H9 (cell line): ENCODE results near the gene DYRK3. TPM values are rescaled to one million over a fixed set of nuclear protein-coding genes. Genes with fewer than 3 reads are reported as not detected.

ENCODE experiments used
- DNase-seq: peaks from one replicate; pipeline ENCODE4 v3.0.0-alpha.2; 2017
- H2AFZ ChIP-seq: one replicate; pipeline ENCODE4 v1.6.1; 2013; ENCODE audit warnings: mild to moderate bottlenecking, low read length, control low read depth, moderate library complexity
- H2AK5ac ChIP-seq: 2 replicates; pipeline ENCODE4 v1.6.1; 2013; ENCODE audit warnings: low read length, control low read depth, mixed read lengths; ENCODE audit not compliant: insufficient read length
- H2BK120ac ChIP-seq: one replicate; pipeline ENCODE4 v1.6.1; 2013; ENCODE audit warnings: low read depth, mild to moderate bottlenecking, low read length, control low read depth, inconsistent platforms; ENCODE audit not compliant: poor library complexity, severe bottlenecking
- H2BK12ac ChIP-seq: 2 replicates; pipeline ENCODE4 v1.6.1; 2013; ENCODE audit warnings: low read length, control low read depth, mixed read lengths, low read depth; ENCODE audit not compliant: insufficient read length
- H2BK15ac ChIP-seq: 2 replicates; pipeline ENCODE4 v1.6.1; 2013; ENCODE audit warnings: low read depth, low read length, control low read depth
- H2BK20ac ChIP-seq: one replicate; pipeline ENCODE4 v1.6.1; 2013; ENCODE audit warnings: low read depth, mild to moderate bottlenecking, low read length, control low read depth, inconsistent platforms; ENCODE audit not compliant: poor library complexity, severe bottlenecking
- H2BK5ac ChIP-seq: 2 replicates; pipeline ENCODE4 v1.6.1; 2013; ENCODE audit warnings: low read length, control low read depth, mixed read lengths; ENCODE audit not compliant: insufficient read length
- H3K14ac ChIP-seq: 2 replicates; pipeline ENCODE4 v1.6.1; 2013; ENCODE audit warnings: low read length, control low read depth; ENCODE audit not compliant: insufficient read depth
- H3K18ac ChIP-seq: 2 replicates; pipeline ENCODE4 v1.6.1; 2013; ENCODE audit warnings: low read depth, mild to moderate bottlenecking, mixed read lengths, low read length, control low read depth; ENCODE audit not compliant: insufficient read length
- H3K23ac ChIP-seq: 2 replicates; pipeline ENCODE4 v1.6.1; 2013; ENCODE audit warnings: low read length, control low read depth, mixed read lengths, low read depth; ENCODE audit not compliant: insufficient read length
- H3K23me2 ChIP-seq: 2 replicates; pipeline ENCODE4 v1.6.1; 2013; ENCODE audit warnings: low read depth, mild to moderate bottlenecking, mixed read lengths, low read length, control low read depth; ENCODE audit not compliant: insufficient read length, poor library complexity, severe bottlenecking
- H3K27ac ChIP-seq: 2 replicates; pipeline ENCODE4 v1.5.1; 2013; ENCODE audit warnings: low read length, control low read depth, mixed read lengths, low read depth; ENCODE audit not compliant: insufficient read length
- H3K27me3 ChIP-seq: 2 replicates; pipeline ENCODE4 v1.6.1; 2013; ENCODE audit warnings: low read length, control low read depth, inconsistent platforms; ENCODE audit not compliant: insufficient read depth
- H3K4ac ChIP-seq: 2 replicates; pipeline ENCODE4 v1.6.1; 2013; ENCODE audit warnings: low read depth, mild to moderate bottlenecking, control low read depth, inconsistent platforms, low read length, moderate library complexity
- H3K4me1 ChIP-seq: 2 replicates; pipeline ENCODE4 v1.6.1; 2013; ENCODE audit warnings: low read length, control low read depth, inconsistent platforms; ENCODE audit not compliant: insufficient read depth
- H3K4me2 ChIP-seq: 2 replicates; pipeline ENCODE4 v1.6.1; 2013; ENCODE audit warnings: low read length, control low read depth, mixed read lengths; ENCODE audit not compliant: insufficient read length, insufficient read depth
- H3K56ac ChIP-seq: 2 replicates; pipeline ENCODE4 v1.6.1; 2013; ENCODE audit warnings: low read depth, mild to moderate bottlenecking, mixed read lengths, low read length, control low read depth; ENCODE audit not compliant: insufficient read length
- H3K79me1 ChIP-seq: 2 replicates; pipeline ENCODE4 v1.6.1; 2013; ENCODE audit warnings: low read depth, mild to moderate bottlenecking, moderate library complexity, low read length, control low read depth, inconsistent platforms; ENCODE audit not compliant: insufficient read depth, poor library complexity, severe bottlenecking
- H3K79me2 ChIP-seq: 2 replicates; pipeline ENCODE4 v1.6.1; 2013; ENCODE audit warnings: low read length, control low read depth, inconsistent platforms; ENCODE audit not compliant: insufficient read depth
- H3K9ac ChIP-seq: 2 replicates; pipeline ENCODE4 v1.6.1; 2013; ENCODE audit warnings: low read length, control low read depth, mixed read lengths; ENCODE audit not compliant: insufficient read length; ENCODE audit errors: extremely low read depth
- H3K9me3 ChIP-seq: one replicate; pipeline ENCODE4 v1.6.1; 2013; ENCODE audit warnings: low read depth, low read length, inconsistent platforms; ENCODE audit not compliant: control insufficient read depth
- H3T11ph ChIP-seq: one replicate; pipeline ENCODE4 v1.6.1; 2013; ENCODE audit warnings: mild to moderate bottlenecking, low read length, control low read depth, inconsistent platforms
- H4K20me1 ChIP-seq: one replicate; pipeline ENCODE4 v1.6.1; 2013; ENCODE audit not compliant: control insufficient read depth, insufficient read length, insufficient read depth
- H4K5ac ChIP-seq: 2 replicates; pipeline ENCODE4 v1.6.1; 2013; ENCODE audit warnings: low read depth, mild to moderate bottlenecking, mixed read lengths, low read length, control low read depth; ENCODE audit not compliant: insufficient read length
- H4K8ac ChIP-seq: replicated peaks from 2 replicates; pipeline ENCODE4 v1.6.1; 2013; ENCODE audit warnings: low read length, control low read depth, mixed read lengths, low read depth; ENCODE audit not compliant: insufficient read length
- H4K91ac ChIP-seq: 2 replicates; pipeline ENCODE4 v1.6.1; 2013; ENCODE audit warnings: low read depth, mild to moderate bottlenecking, moderate library complexity, mixed read lengths, low read length, control low read depth; ENCODE audit not compliant: insufficient read length
- H3K27ac Mint-ChIP-seq, 3 experiments: 2 replicates in 2 of 3; 3 replicates in 1 of 3; pipeline ENCODE4 v1.8.0; 2020 to 2021; ENCODE audit warnings: mixed read lengths in 3 of 3, mild to moderate bottlenecking in 1 of 3, moderate library complexity in 1 of 3
- H3K27me3 Mint-ChIP-seq: 2 replicates; pipeline ENCODE4 v1.8.0; 2021; ENCODE audit warnings: low read depth, mild to moderate bottlenecking, moderate library complexity, mixed read lengths
- H3K36me3 Mint-ChIP-seq, 3 experiments: 2 replicates in 2 of 3; 3 replicates in 1 of 3; pipeline ENCODE4 v1.8.0; 2020 to 2021; ENCODE audit warnings: low read depth in 3 of 3, mixed read lengths in 3 of 3; ENCODE audit not compliant: insufficient read depth in 1 of 3
- H3K4me1 Mint-ChIP-seq, 2 experiments: 2 replicates each; pipeline ENCODE4 v1.8.0; 2020; ENCODE audit warnings: mixed read lengths in 2 of 2
- H3K4me3 Mint-ChIP-seq, 2 experiments: 2 replicates in 1 of 2; 3 replicates in 1 of 2; pipeline ENCODE4 v1.8.0; 2020 to 2021; ENCODE audit warnings: mild to moderate bottlenecking in 2 of 2, mixed read lengths in 2 of 2, moderate library complexity in 1 of 2
- H3K9me3 Mint-ChIP-seq, 2 experiments: 2 replicates in 1 of 2; 3 replicates in 1 of 2; pipeline ENCODE4 v1.8.0; 2020; ENCODE audit warnings: mild to moderate bottlenecking in 2 of 2, mixed read lengths in 2 of 2, moderate library complexity in 1 of 2
- WGBS: extraction: QIAGEN DNeasy Blood & Tissue Kit; methylation state at CpG from one replicate; pipeline ENCODE4 v1.1.7; 2013; ENCODE audit warnings: missing lambda C conversion rate, low lambda C conversion rate, mixed read lengths; ENCODE audit not compliant: insufficient read length; ENCODE audit errors: extremely low coverage; 5-methylcytosine and 5-hydroxymethylcytosine counted together
- total RNA-seq: library from RNA; stranded (reverse); gene quantifications from 2 replicates; pipeline ENCODE4 v1.2.1, GENCODE V29; 2021
- TF ChIP-seq, protein P1 (sequence below): fragments of 200-600 bp; sonication (generic); conservative IDR thresholded peaks from 3 replicates; pipeline ENCODE4 v1.8.0; 2021; ENCODE audit warnings: antibody characterized with exemption, mild to moderate bottlenecking

Gene DYRK3
- total RNA-seq, 1 experiment from 2014 or later, result 4.7 TPM

DNA sequence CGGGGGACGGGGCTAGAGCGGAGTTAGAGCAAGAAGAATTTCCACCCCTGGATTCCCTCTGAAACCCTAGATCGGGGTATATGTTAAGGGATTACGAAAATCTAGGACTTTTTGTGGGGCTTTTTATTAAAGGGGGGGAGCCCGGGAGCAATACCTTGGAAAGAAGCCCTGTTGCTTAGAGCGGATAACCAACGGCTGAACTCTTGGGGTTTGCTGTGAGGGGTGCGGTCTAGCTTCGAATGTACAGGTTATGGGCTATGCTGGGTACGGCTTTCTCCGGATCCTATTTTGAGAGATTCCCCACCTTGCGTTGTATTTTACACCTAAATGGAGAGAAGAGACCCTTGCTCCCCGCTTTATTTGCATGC is 626 bp downstream of the DYRK3 start:
- Mint-ChIP-seq H3K4me3 (peak overlapping the region; percentile 74 to 89), H3K4me1 (peaks cover 27 to 30% of the 10 kb centered on the region in 2 experiments), H3K9me3 (no peaks in the 10 kb centered on the region), H3K27me3 (peaks cover 27% of the 10 kb centered on the region), H3K36me3 (no peaks in the 10 kb centered on the region), H3K27ac (no peak overlapping the region)
- no peaks in the 10 kb centered on the region for H3K79me2 ChIP-seq
- no peaks in the 10 kb centered on the region for H4K20me1 ChIP-seq
- H3K4me1 ChIP-seq, result peaks cover 3% of the 10 kb centered on the region; the same call in 1 of the 2 replicates
- no peak overlapping the region for H2BK5ac ChIP-seq
- no peak overlapping the region for H2BK12ac ChIP-seq
- no peak overlapping the region for H2BK120ac ChIP-seq
- no peak overlapping the region for H2AK5ac ChIP-seq
- no peaks in the 10 kb centered on the region for H3K79me1 ChIP-seq
- no peak overlapping the region for H4K8ac ChIP-seq
- no peak overlapping the region for H4K91ac ChIP-seq
- no peaks in the 10 kb centered on the region for H3K9me3 ChIP-seq
- H2BK15ac ChIP-seq, result no peak overlapping the region
- H3K18ac ChIP-seq, result no peak overlapping the region
- H3K27ac ChIP-seq, result no peak overlapping the region
- no CpG with 5 or more reads among the region's 14 CpGs for WGBS
- no peak overlapping the region for H3T11ph ChIP-seq
- H4K5ac ChIP-seq, result no peak overlapping the region
- TF ChIP-seq, protein P1, sequence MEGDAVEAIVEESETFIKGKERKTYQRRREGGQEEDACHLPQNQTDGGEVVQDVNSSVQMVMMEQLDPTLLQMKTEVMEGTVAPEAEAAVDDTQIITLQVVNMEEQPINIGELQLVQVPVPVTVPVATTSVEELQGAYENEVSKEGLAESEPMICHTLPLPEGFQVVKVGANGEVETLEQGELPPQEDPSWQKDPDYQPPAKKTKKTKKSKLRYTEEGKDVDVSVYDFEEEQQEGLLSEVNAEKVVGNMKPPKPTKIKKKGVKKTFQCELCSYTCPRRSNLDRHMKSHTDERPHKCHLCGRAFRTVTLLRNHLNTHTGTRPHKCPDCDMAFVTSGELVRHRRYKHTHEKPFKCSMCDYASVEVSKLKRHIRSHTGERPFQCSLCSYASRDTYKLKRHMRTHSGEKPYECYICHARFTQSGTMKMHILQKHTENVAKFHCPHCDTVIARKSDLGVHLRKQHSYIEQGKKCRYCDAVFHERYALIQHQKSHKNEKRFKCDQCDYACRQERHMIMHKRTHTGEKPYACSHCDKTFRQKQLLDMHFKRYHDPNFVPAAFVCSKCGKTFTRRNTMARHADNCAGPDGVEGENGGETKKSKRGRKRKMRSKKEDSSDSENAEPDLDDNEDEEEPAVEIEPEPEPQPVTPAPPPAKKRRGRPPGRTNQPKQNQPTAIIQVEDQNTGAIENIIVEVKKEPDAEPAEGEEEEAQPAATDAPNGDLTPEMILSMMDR, result no peak
- peak overlapping the region; percentile 66 for H2AFZ ChIP-seq
- H3K56ac ChIP-seq, result no peak overlapping the region
- H3K4ac ChIP-seq, result no peak overlapping the region
- peaks cover 14% of the 10 kb centered on the region for H3K23me2 ChIP-seq
- no peak overlapping the region for H3K23ac ChIP-seq
- H3K14ac ChIP-seq, result no peak overlapping the region
- DNase-seq, result no peak
- H2BK20ac ChIP-seq, result no peak overlapping the region
- no peak overlapping the region for H3K9ac ChIP-seq
- no peaks in the 10 kb centered on the region for H3K27me3 ChIP-seq
- peak overlapping the region; percentile 81 for H3K4me2 ChIP-seq
